HEK293T (cell line): ENCODE results near the gene TRPM2.

Experiments
- CTCF ChIA-PET: fragments of 350-600 bp; formaldehyde crosslinking; extraction: SDS; loops from one replicate; lab custom pipeline; 2021; ENCODE audit warnings: antibody characterized with exemption, inconsistent platforms; lab: Yijun Ruan, JAX
- POLR2A ChIA-PET: fragments of 350-600 bp; formaldehyde crosslinking; extraction: SDS; loops from one replicate; lab custom pipeline; 2020; ENCODE audit warnings: antibody characterized with exemption, inconsistent platforms; lab: Yijun Ruan, JAX
- DNase-seq: peaks from one replicate; pipeline ENCODE4 v3.0.0; 2012; ENCODE audit warnings: mixed read lengths; ENCODE audit errors: extremely low spot score
- ARNT ChIP-seq: fragments of 450-650 bp; IDR thresholded peaks from 2 replicates; pipeline ENCODE4 v1.6.1; 2017; ENCODE audit warnings: mild to moderate bottlenecking
- BHLHE40 ChIP-seq: fragments of 450-650 bp; IDR thresholded peaks from 2 replicates; pipeline ENCODE4 v1.6.1; 2016; ENCODE audit warnings: mild to moderate bottlenecking, moderate library complexity, borderline replicate concordance
- CTBP1 ChIP-seq: fragments of 450-650 bp; IDR thresholded peaks from 2 replicates; pipeline ENCODE4 v1.6.1; 2016; ENCODE audit warnings: borderline replicate concordance
- ELF4 ChIP-seq: fragments of 450-650 bp; IDR thresholded peaks from 2 replicates; pipeline ENCODE4 v1.6.1; 2017; ENCODE audit warnings: antibody characterized with exemption
- FOXA1 ChIP-seq: fragments of 450-650 bp; IDR thresholded peaks from 2 replicates; pipeline ENCODE4 v1.6.1; 2016; ENCODE audit warnings: mild to moderate bottlenecking
- FOXK2 ChIP-seq: fragments of 450-650 bp; IDR thresholded peaks from 2 replicates; pipeline ENCODE4 v1.6.1; 2016; ENCODE audit warnings: mild to moderate bottlenecking
- FOXM1 ChIP-seq: fragments of 450-650 bp; IDR thresholded peaks from 2 replicates; pipeline ENCODE4 v1.6.1; 2017; ENCODE audit warnings: mild to moderate bottlenecking, borderline replicate concordance
- HDGF ChIP-seq: fragments of 450-650 bp; IDR thresholded peaks from 2 replicates; pipeline ENCODE4 v1.6.1; 2017; ENCODE audit warnings: antibody characterized with exemption, borderline replicate concordance
- L3MBTL2 ChIP-seq: fragments of 450-650 bp; conservative IDR thresholded peaks from 2 replicates; pipeline ENCODE4 v1.6.1; 2016; ENCODE audit warnings: mild to moderate bottlenecking
- LEF1 ChIP-seq: fragments of 450-650 bp; IDR thresholded peaks from 2 replicates; pipeline ENCODE4 v1.6.1; 2017; ENCODE audit warnings: mild to moderate bottlenecking, borderline replicate concordance
- NFRKB ChIP-seq: fragments of 450-650 bp; IDR thresholded peaks from 2 replicates; pipeline ENCODE4 v1.6.1; 2016; ENCODE audit warnings: mild to moderate bottlenecking, moderate library complexity
- SP1 ChIP-seq: fragments of 450-650 bp; IDR thresholded peaks from 2 replicates; pipeline ENCODE4 v1.6.1; 2017
- SUZ12 ChIP-seq: fragments of 450-650 bp; IDR thresholded peaks from 2 replicates; pipeline ENCODE4 v1.6.1; 2016; ENCODE audit warnings: mild to moderate bottlenecking
- TARDBP ChIP-seq: fragments of 450-650 bp; IDR thresholded peaks from 2 replicates; pipeline ENCODE4 v1.6.1; 2016
- ZNF384 ChIP-seq: fragments of 450-650 bp; IDR thresholded peaks from 2 replicates; pipeline ENCODE4 v1.6.1; 2016
- TF ChIP-seq, protein P1 (sequence below): fragments of 450-650 bp; IDR thresholded peaks from 2 replicates; pipeline ENCODE4 v1.6.1; 2016

TRPM2 gene

DNA sequence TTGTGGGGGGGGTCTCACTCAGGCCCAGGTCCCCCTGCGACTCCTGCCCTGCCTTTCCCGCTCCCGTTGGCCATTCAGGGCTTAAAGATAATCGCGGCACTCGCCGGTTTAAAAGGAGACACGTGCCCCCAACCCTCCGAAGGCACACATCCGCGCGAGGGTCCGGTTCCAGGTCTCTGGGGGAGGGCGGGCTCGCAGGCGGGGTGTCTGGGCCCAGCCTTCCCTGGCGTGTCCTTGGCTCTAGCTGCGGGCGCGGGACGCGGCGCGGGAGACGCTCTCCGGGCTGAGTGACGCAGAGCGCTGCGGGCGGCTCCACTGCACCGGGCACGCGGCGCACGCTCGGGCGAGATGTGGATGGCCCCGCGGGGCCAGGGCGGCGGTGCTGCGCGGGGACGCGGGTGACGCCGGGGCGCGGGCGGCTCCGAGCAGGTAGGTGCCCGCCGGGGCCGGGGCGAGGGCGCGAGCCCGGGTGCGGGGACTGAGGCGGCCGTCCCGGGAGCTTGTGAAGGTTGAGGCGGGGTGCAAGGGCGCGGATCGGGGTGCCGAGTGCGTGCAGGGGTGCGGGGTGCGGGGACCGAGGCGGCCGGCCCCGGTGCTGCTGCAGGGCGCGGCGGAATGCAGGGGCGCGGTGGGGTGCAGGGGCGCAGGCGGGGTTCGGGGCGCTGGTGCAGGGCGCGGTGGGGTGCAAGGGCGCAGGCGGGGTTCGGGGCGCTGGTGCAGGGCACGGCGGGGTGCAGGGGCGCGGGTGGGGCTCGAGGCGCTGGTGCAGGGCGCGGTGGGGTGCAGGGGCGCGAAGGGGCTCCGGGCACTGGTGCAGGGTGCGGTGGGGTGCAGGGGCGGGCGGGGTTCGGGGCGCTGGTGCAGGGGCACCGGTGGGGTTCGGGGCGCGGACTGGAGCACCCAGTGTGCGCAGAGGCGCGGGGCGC is 3.3 kb upstream of the TRPM2 start:
- DNase-seq: no peak
- CTCF ChIA-PET: no interaction called here
- POLR2A ChIA-PET: no interaction called here
- TF ChIP-seq HDGF (no peak), FOXA1 (no peak), ELF4 (no peak), ARNT (no peak), FOXK2 (no peak), L3MBTL2 (no peak), LEF1 (no peak), TARDBP (no peak), CTBP1 (no peak), FOXM1 (no peak), ZNF384 (no peak), SUZ12 (no peak), SP1 (no peak), NFRKB (no peak), BHLHE40 (no peak)
- TF ChIP-seq, protein P1, sequence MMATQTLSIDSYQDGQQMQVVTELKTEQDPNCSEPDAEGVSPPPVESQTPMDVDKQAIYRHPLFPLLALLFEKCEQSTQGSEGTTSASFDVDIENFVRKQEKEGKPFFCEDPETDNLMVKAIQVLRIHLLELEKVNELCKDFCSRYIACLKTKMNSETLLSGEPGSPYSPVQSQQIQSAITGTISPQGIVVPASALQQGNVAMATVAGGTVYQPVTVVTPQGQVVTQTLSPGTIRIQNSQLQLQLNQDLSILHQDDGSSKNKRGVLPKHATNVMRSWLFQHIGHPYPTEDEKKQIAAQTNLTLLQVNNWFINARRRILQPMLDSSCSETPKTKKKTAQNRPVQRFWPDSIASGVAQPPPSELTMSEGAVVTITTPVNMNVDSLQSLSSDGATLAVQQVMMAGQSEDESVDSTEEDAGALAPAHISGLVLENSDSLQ: no peak

DNA sequence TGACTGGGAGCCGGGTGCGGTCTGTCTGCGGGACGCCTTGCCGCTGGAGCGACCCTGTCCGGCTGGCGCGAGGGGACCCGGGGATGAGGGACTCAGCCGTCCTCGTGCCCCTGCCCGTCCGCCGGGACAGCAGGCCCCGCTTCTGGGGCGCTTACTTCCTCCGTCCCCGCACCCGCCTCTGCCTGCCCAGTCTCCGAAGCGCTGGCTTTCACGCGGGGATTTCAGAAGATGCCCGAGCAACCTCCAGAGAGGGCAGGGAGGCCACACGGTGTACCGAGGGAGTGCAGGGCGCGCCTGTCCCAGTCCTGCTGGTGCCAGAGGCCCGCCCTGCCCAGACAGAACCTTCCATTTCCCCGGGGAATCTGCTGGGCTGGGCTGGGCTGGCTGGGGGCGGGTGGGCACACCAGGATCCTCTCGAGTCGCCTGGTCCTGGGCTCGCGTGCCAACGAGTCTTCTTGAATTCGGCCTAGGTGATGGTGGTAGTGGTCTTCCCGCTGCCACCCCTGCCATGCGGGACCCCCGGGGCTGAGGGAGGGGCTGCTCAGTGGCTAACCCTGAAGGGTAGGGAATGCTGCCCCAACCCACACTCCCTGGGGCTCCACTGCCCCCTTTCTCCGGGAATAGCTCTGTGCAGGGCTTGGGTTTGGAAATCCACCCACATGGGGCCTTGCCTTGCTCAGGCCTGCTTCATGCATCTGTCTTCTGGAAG is 2.5 kb upstream of the TRPM2 start:
- TF ChIP-seq HDGF (no peak), TARDBP (no peak), FOXA1 (no peak)
- no peak for DNase-seq
- POLR2A ChIA-PET: no interaction called here
- CTCF ChIA-PET: no interaction called here

DNA sequence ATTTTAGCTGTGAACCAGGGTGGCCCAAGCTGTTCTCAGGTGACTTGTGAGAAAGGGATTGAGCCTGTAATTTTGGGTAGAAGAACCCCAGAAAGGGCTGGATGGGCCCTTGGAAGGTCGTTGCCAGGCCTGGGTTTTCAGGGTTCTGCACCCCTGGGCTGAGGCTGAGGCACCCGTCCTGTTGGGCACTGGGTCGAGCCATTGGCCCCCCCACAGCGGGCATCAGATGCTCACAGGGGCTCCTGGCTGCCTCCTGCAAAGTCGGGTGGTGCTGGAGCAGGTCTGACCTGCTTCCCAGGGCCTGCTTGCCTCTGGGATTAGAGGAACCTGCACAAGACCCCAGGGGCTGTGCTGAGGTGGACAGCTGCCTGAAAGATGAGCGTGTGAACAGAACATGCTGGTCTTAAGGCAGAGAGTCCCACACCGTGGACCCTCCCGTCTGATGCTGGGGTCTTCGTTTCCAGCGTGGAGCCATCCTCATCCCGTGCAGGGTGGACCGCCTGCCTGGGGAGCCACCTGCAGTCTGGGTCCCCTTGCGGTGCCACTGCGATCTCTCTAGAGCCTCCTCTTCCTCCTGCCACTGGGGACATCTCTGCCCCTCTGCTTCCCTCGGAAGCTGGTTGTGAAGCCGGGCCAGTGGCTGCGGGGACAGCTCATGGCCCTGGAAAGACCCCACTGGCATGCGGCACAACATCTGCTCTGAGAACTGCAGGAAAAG is 1.7 kb upstream of the TRPM2 start:
- DNase-seq: no peak
- CTCF ChIA-PET: no interaction called here
- TF ChIP-seq TARDBP (no peak), L3MBTL2 (no peak), CTBP1 (no peak), BHLHE40 (no peak), FOXM1 (no peak), ELF4 (no peak), SP1 (no peak), ARNT (no peak), FOXK2 (no peak), LEF1 (no peak), ZNF384 (no peak), NFRKB (no peak), FOXA1 (no peak)
- POLR2A ChIA-PET: no interaction called here

DNA sequence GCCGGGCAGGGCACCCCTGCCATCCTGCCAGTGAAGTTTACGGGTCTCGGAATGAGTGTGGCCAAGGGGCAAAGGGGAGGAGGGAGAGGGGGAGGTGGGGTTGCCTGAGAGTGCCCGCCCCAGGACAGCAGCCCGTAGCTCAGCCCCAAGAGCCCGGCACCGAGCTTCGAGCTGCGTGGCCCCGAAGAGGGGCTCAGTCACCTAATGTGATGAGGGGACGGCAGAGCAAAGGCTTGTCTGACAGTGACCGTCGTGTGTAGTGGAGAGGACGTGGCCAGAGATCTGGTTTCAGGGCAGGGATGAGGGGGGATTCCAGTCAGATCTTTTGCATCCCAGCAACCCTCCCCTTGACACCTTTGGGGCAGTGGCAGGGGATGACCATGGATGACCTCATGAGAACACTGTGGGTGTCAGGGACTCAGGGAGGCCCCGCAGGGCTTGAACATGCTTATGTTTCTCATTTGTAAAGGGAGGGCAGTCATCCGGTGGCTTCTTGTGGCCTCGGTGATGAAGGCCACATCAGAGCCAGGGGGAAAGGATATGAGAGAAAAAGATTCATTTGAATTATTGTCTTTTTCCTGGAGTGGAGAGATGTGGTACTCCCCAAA is 1.1 kb upstream of the TRPM2 start:
- no peak for DNase-seq
- TF ChIP-seq, protein P1: no peak
- POLR2A ChIA-PET: no interaction called here
- CTCF ChIA-PET: no interaction called here

- ChIA-PET CTCF (interaction anchor here (0.6 kb wide), 1 partner anchor 1871 kb away, joined by 3 read pairs; no protein-coding TSS in a partner anchor), POLR2A (interaction anchor here (1.3 kb wide), 1 partner anchor 15 kb away, joined by 3 read pairs; the partner anchor contains the start of gene CFAP410)
- DNase-seq: no peak
- TF ChIP-seq NFRKB: no peak
- no peak for TF ChIP-seq SUZ12
- no peak for TF ChIP-seq ELF4
- TF ChIP-seq TARDBP: no peak
- no peak for TF ChIP-seq L3MBTL2
- no peak for TF ChIP-seq ZNF384
- TF ChIP-seq CTBP1: no peak
These were observed 582 bp downstream of the TRPM2 start for GRCh38 chr21:44354001-44354405.
